ENCODE data around the gene YBX1. TPM values are rescaled to one million over a fixed set of nuclear protein-coding genes. Genes with fewer than 3 reads are reported as not detected.

YBX1 gene
- total RNA-seq (418 and 428 TPM in 2 replicates), polyA plus RNA-seq (177 and 183 TPM in 2 replicates)

GRCh38 chr1:42681741-42682483, at the start of gene YBX1:
YBX1 (plus strand) TSS chr1:42682418; CDS start chr1:42682566, 148 bp downstream.
- Histone ChIP-seq H3K79me2 (peaks cover 51% of the 10 kb centered on the region), H2AFZ (peak within 1 kb of the TSS; percentile 72), H3K4me1 (ENCODE audit: insufficient read depth) (peaks cover 44% of the 10 kb centered on the region), H3K27me3 (no peaks in the 10 kb centered on the region), H3K9me3 (ENCODE audit: low read depth) (no peaks in the 10 kb centered on the region), H3K27ac (peak within 1 kb of the TSS; percentile 96), H3K9me2 (replicated peaks; ENCODE audit: insufficient read depth) (no peaks in the 10 kb centered on the region), H3K4me2 (peak within 1 kb of the TSS; percentile 92), H3K4me3 (peak within 1 kb of the TSS; percentile 57), H3K36me3 (replicated peaks; ENCODE audit: insufficient read depth, low read depth) (no peaks in the 10 kb centered on the region), H4K20me1 (ENCODE audit: insufficient read depth, poor library complexity, severe bottlenecking) (peaks cover 39% of the 10 kb centered on the region)
- no peak for TF ChIP-seq EZH2phosphoT487 (IDR thresholded peaks at IDR 0.05; ENCODE audit: low read depth, severe bottlenecking, unreplicated experiment)
- TF ChIP-seq CTCF (IDR thresholded peaks at IDR 0.05; ENCODE audit: poor library complexity) = no peak
- TF ChIP-seq EZH2 (IDR thresholded peaks at IDR 0.05; ENCODE audit: borderline replicate concordance) = no peak
- DNase-seq (ENCODE audit: low spot score) = peak; percentile 98
- under 1% methylated on average over 54 of the region's 54 CpGs for WGBS (ENCODE audit: low lambda C conversion rate, missing lambda C conversion rate)

GRCh38 chr1:42639116-42639515, 43.1 kb upstream of the YBX1 start:
- no peaks in the 10 kb centered on the region for H3K9me3 ChIP-seq (ENCODE audit: low read depth)
- DNase-seq (ENCODE audit: low spot score) = no peak
- no peak overlapping the region for H2AFZ ChIP-seq
- H3K79me2 ChIP-seq = no peaks in the 10 kb centered on the region
- TF ChIP-seq EZH2 (IDR thresholded peaks at IDR 0.05; ENCODE audit: borderline replicate concordance) (no peak), EZH2phosphoT487 (IDR thresholded peaks at IDR 0.05; ENCODE audit: low read depth, severe bottlenecking, unreplicated experiment) (no peak), CTCF (IDR thresholded peaks at IDR 0.05; ENCODE audit: poor library complexity) (no peak)
- no peaks in the 10 kb centered on the region for H3K9me2 ChIP-seq (replicated peaks; ENCODE audit: insufficient read depth)
- H3K36me3 ChIP-seq (replicated peaks; ENCODE audit: insufficient read depth, low read depth) = no peaks in the 10 kb centered on the region
- no peaks in the 10 kb centered on the region for H4K20me1 ChIP-seq (ENCODE audit: insufficient read depth, poor library complexity, severe bottlenecking)
- no peak overlapping the region for H3K4me3 ChIP-seq
- H3K4me2 ChIP-seq = no peak overlapping the region
- no peaks in the 10 kb centered on the region for H3K27me3 ChIP-seq
- no peaks in the 10 kb centered on the region for H3K4me1 ChIP-seq (ENCODE audit: insufficient read depth)
- no peak overlapping the region for H3K27ac ChIP-seq

DNA sequence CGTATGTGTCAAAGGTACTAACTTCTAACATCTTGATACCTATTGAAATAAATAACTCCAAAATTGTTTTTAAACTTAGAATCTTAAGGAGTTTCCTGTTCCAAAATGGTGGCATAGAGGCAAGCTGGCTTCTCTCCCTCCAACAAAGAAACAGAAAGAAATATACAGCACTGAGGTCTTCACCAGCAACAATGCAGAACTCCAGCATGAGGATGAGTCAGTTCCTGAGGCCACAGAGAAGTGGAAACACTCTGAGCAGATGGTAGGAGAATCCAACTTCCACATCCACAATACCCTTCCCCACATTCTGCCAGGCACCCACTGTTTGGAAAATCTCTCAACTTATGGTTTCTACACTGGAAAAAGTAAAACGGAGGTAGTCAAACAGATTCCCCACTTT, 36.2 kb upstream of the YBX1 start:
- DNase-seq (ENCODE audit: low spot score) = no peak
- H2AFZ ChIP-seq = no peak overlapping the region
- no peaks in the 10 kb centered on the region for H3K27me3 ChIP-seq
- H3K36me3 ChIP-seq (replicated peaks; ENCODE audit: insufficient read depth, low read depth) = no peaks in the 10 kb centered on the region
- no peak overlapping the region for H3K4me3 ChIP-seq
- H3K9me3 ChIP-seq (ENCODE audit: low read depth) = peaks cover 6% of the 10 kb centered on the region
- no peaks in the 10 kb centered on the region for H4K20me1 ChIP-seq (ENCODE audit: insufficient read depth, poor library complexity, severe bottlenecking)
- TF ChIP-seq CTCF (IDR thresholded peaks at IDR 0.05; ENCODE audit: poor library complexity) (no peak), EZH2 (IDR thresholded peaks at IDR 0.05; ENCODE audit: borderline replicate concordance) (no peak), EZH2phosphoT487 (IDR thresholded peaks at IDR 0.05; ENCODE audit: low read depth, severe bottlenecking, unreplicated experiment) (no peak)
- no peak overlapping the region for H3K4me2 ChIP-seq
- no peaks in the 10 kb centered on the region for H3K9me2 ChIP-seq (replicated peaks; ENCODE audit: insufficient read depth)
- WGBS (ENCODE audit: low lambda C conversion rate, missing lambda C conversion rate) = 89% methylated on average over 2 of the region's 2 CpGs
- H3K27ac ChIP-seq = no peak overlapping the region
- no peaks in the 10 kb centered on the region for H3K79me2 ChIP-seq
- no peaks in the 10 kb centered on the region for H3K4me1 ChIP-seq (ENCODE audit: insufficient read depth)

All from hepatocyte (in vitro differentiated cells).